BLaER1 (cell line): ENCODE measurements around the gene PLCL1.
"Not testable (repeated sequence)": the region's sequence is repeated elsewhere in the genome, so short reads cannot be mapped to it uniquely, and the experiment has no call there.

ENCODE experiments used
- H3K27ac ChIP-seq: shearing (Covaris generic); formaldehyde crosslinking; 2 replicates; pipeline ENCODE4 v1.8.1; 2022
- H3K27me3 ChIP-seq: shearing (Covaris generic); formaldehyde crosslinking; 2 replicates; pipeline ENCODE4 v1.8.1; 2022
- H3K36me3 ChIP-seq: shearing (Covaris generic); formaldehyde crosslinking; 2 replicates; pipeline ENCODE4 v1.8.1; 2022
- H3K4me1 ChIP-seq: shearing (Covaris generic); formaldehyde crosslinking; 2 replicates; pipeline ENCODE4 v1.8.1; 2022
- H3K4me2 ChIP-seq: shearing (Covaris generic); formaldehyde crosslinking; 2 replicates; pipeline ENCODE4 v1.8.1; 2022
- H3K4me3 ChIP-seq: shearing (Covaris generic); formaldehyde crosslinking; 2 replicates; pipeline ENCODE4 v1.8.1; 2022
- H3K9ac ChIP-seq: shearing (Covaris generic); formaldehyde crosslinking; 2 replicates; pipeline ENCODE4 v1.8.1; 2022
- H3K9me3 ChIP-seq: shearing (Covaris generic); formaldehyde crosslinking; 2 replicates; pipeline ENCODE4 v1.8.1; 2022
- H4K20me1 ChIP-seq: shearing (Covaris generic); formaldehyde crosslinking; 2 replicates; pipeline ENCODE4 v1.8.1; 2022
- Cebpa-rat ChIP-seq: shearing (Covaris generic); IDR thresholded peaks from 2 replicates; pipeline ENCODE4 v1.8.1; 2022

The PLCL1 gene

GRCh38 chr2:198000417-198000816, 196.0 kb downstream of the PLCL1 start:
- H4K20me1 ChIP-seq = no peaks in the 10 kb centered on the region
- H3K4me1 ChIP-seq = no peaks in the 10 kb centered on the region
- no peak for TF ChIP-seq Cebpa-rat
- H3K36me3 ChIP-seq = no peaks in the 10 kb centered on the region
- no peaks in the 10 kb centered on the region for H3K9me3 ChIP-seq
- no peaks in the 10 kb centered on the region for H3K27me3 ChIP-seq
- no peak overlapping the region for H3K4me3 ChIP-seq
- no peak overlapping the region for H3K4me2 ChIP-seq
- no peak overlapping the region for H3K27ac ChIP-seq
- H3K9ac ChIP-seq = no peak overlapping the region

- Histone ChIP-seq H3K4me2 (no peak overlapping the region), H3K4me3 (no peak overlapping the region), H3K27me3 (no peaks in the 10 kb centered on the region), H4K20me1 (no peaks in the 10 kb centered on the region), H3K27ac (no peak overlapping the region), H3K4me1 (no peaks in the 10 kb centered on the region), H3K36me3 (no peaks in the 10 kb centered on the region), H3K9ac (no peak overlapping the region), H3K9me3 (no peaks in the 10 kb centered on the region)
- TF ChIP-seq Cebpa-rat = no peak
Measured at GRCh38 chr2:198004173-198004572, 199.8 kb downstream of the PLCL1 start.

GRCh38 chr2:198004921-198005829, 200.8 kb downstream of the PLCL1 start:
- Histone ChIP-seq H3K4me2 (no peak overlapping the region), H3K9ac (no peak overlapping the region), H3K27me3 (no peaks in the 10 kb centered on the region), H3K36me3 (no peaks in the 10 kb centered on the region), H4K20me1 (no peaks in the 10 kb centered on the region), H3K4me1 (no peaks in the 10 kb centered on the region), H3K4me3 (no peak overlapping the region), H3K9me3 (no peaks in the 10 kb centered on the region), H3K27ac (no peak overlapping the region)
- TF ChIP-seq Cebpa-rat = no peak

GRCh38 chr2:198006733-198007132, 202.3 kb downstream of the PLCL1 start:
- no peak for TF ChIP-seq Cebpa-rat
- Histone ChIP-seq H4K20me1 (no peaks in the 10 kb centered on the region), H3K4me2 (no peak overlapping the region)

GRCh38 chr2:198008230-198008629, 203.8 kb downstream of the PLCL1 start:
- Histone ChIP-seq H3K9ac (no peak overlapping the region), H3K4me3 (no peak overlapping the region), H3K4me2 (no peak overlapping the region), H4K20me1 (no peaks in the 10 kb centered on the region), H3K36me3 (no peaks in the 10 kb centered on the region), H3K27me3 (no peaks in the 10 kb centered on the region), H3K27ac (no peak overlapping the region), H3K4me1 (no peaks in the 10 kb centered on the region), H3K9me3 (no peaks in the 10 kb centered on the region)
- TF ChIP-seq Cebpa-rat = no peak

More at GRCh38 chr2:198006733-198007132, 202.3 kb downstream of the PLCL1 start:
- no peaks in the 10 kb centered on the region for H3K9me3 ChIP-seq
- H3K27me3 ChIP-seq = no peaks in the 10 kb centered on the region
- no peaks in the 10 kb centered on the region for H3K36me3 ChIP-seq
- no peak overlapping the region for H3K27ac ChIP-seq
- no peak overlapping the region for H3K4me3 ChIP-seq
- H3K4me1 ChIP-seq = no peaks in the 10 kb centered on the region
- H3K9ac ChIP-seq = no peak overlapping the region

GRCh38 chr2:198012025-198012424, 207.6 kb downstream of the PLCL1 start:
- no peaks in the 10 kb centered on the region for H4K20me1 ChIP-seq
- no peaks in the 10 kb centered on the region for H3K36me3 ChIP-seq
- TF ChIP-seq Cebpa-rat = no peak
- H3K9me3 ChIP-seq = no peaks in the 10 kb centered on the region
- H3K27me3 ChIP-seq = no peaks in the 10 kb centered on the region
- H3K4me2 ChIP-seq = no peak overlapping the region
- H3K27ac ChIP-seq = no peak overlapping the region
- peaks cover 6% of the 10 kb centered on the region for H3K4me1 ChIP-seq
- no peak overlapping the region for H3K4me3 ChIP-seq
- H3K9ac ChIP-seq = no peak overlapping the region

- Histone ChIP-seq H3K9me3 (no peaks in the 10 kb centered on the region), H3K4me2 (0 out of 2 replicates have a peak overlapping the region, but pooled peaks have one; percentile 1), H3K27me3 (no peaks in the 10 kb centered on the region), H3K36me3 (no peaks in the 10 kb centered on the region), H3K27ac (no peak overlapping the region), H3K4me1 (peaks cover 6% of the 10 kb centered on the region), H3K9ac (no peak overlapping the region), H3K4me3 (no peak overlapping the region), H4K20me1 (no peaks in the 10 kb centered on the region)
- TF ChIP-seq Cebpa-rat = no peak
Measured at GRCh38 chr2:198016243-198016642, 211.8 kb downstream of the PLCL1 start.

- Histone ChIP-seq H3K4me2 (no peak overlapping the region), H4K20me1 (no peaks in the 10 kb centered on the region), H3K27ac (no peak overlapping the region), H3K36me3 (no peaks in the 10 kb centered on the region), H3K4me1 (peaks cover 6% of the 10 kb centered on the region), H3K9ac (no peak overlapping the region), H3K4me3 (no peak overlapping the region), H3K9me3 (no peaks in the 10 kb centered on the region), H3K27me3 (no peaks in the 10 kb centered on the region)
- no peak for TF ChIP-seq Cebpa-rat
Measured at GRCh38 chr2:198017068-198017467, 212.7 kb downstream of the PLCL1 start.

- H3K4me3 ChIP-seq = no peak overlapping the region
- no peak overlapping the region for H3K27ac ChIP-seq
- no peaks in the 10 kb centered on the region for H3K27me3 ChIP-seq
- no peak for TF ChIP-seq Cebpa-rat
- 0 out of 2 replicates have a peak, but pooled peaks cover 5% of the 10 kb centered on the region for H3K4me1 ChIP-seq
- no peaks in the 10 kb centered on the region for H3K9me3 ChIP-seq
- H3K9ac ChIP-seq = no peak overlapping the region
- no peaks in the 10 kb centered on the region for H3K36me3 ChIP-seq
- no peak overlapping the region for H3K4me2 ChIP-seq
- no peaks in the 10 kb centered on the region for H4K20me1 ChIP-seq
Measured at GRCh38 chr2:198028955-198029354, 224.6 kb downstream of the PLCL1 start.

GRCh38 chr2:198029576-198029975, 225.2 kb downstream of the PLCL1 start:
- not testable (repeated sequence) for H3K27me3 ChIP-seq, H3K36me3 ChIP-seq, H3K9ac ChIP-seq, H4K20me1 ChIP-seq, H3K9me3 ChIP-seq, H3K4me3 ChIP-seq, H3K27ac ChIP-seq, H3K4me2 ChIP-seq, H3K4me1 ChIP-seq
